HG02840 (cell line): ENCODE data around the gene XRRA1.
"Not testable (repeated sequence)": the region's sequence is repeated elsewhere in the genome, so short reads cannot be mapped to it uniquely, and the experiment has no call there.

Source experiments
- ATAC-seq: cut with Tn5 transposase; IDR thresholded peaks from one replicate; pipeline ENCODE4 v1.9.1; 2021; ENCODE audit warnings: mild to moderate bottlenecking, moderate library complexity, moderate number of reproducible peaks; ENCODE audit not compliant: unreplicated experiment, low FRiP score

Gene XRRA1

DNA sequence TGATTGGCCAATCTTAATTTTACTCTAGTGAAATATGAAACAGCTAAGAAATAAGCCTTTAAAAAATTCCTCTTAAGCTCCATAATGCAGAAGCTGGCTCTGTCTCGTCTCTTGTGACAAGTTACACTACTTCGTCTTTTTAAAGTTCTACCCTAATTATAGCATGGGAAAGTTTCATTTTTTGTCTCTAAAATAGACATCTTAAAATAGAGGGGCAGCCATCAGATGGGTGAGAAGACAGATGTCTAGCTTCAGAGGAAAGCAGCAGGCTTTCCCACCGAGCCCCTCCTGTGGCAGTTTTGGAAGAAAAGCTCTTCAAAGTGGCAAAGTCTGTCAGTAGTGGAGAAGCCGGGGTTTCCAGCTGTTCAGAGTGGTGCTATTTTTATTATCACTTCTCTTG lies 39.5 kb downstream of the XRRA1 start:
- ATAC-seq, result no peak

GRCh38 chr11:74905326-74905725 lies 43.6 kb downstream of the XRRA1 start:
- ATAC-seq, result no peak

DNA sequence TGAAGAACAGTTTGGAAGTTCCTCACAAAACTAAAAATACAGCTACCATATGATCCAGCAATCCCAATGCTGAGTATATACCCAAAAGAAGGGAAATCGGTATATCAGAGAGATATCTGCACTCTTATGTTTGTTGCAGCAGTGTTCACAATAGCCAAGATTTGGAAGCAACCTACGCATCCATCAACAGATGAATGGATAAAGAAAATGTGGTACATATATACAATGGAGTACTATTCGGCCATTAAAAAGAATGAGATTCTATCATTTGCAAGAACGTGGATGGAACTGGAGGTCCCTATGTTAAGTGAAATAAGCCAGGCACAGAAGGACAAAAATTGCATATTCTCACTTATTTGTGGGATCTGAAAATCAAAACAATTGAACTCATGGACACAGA lies 46.5 kb downstream of the XRRA1 start:
- no peak for ATAC-seq

- ATAC-seq, result no peak
Observed at GRCh38 chr11:74896311-74896710, 52.6 kb downstream of the XRRA1 start.

DNA sequence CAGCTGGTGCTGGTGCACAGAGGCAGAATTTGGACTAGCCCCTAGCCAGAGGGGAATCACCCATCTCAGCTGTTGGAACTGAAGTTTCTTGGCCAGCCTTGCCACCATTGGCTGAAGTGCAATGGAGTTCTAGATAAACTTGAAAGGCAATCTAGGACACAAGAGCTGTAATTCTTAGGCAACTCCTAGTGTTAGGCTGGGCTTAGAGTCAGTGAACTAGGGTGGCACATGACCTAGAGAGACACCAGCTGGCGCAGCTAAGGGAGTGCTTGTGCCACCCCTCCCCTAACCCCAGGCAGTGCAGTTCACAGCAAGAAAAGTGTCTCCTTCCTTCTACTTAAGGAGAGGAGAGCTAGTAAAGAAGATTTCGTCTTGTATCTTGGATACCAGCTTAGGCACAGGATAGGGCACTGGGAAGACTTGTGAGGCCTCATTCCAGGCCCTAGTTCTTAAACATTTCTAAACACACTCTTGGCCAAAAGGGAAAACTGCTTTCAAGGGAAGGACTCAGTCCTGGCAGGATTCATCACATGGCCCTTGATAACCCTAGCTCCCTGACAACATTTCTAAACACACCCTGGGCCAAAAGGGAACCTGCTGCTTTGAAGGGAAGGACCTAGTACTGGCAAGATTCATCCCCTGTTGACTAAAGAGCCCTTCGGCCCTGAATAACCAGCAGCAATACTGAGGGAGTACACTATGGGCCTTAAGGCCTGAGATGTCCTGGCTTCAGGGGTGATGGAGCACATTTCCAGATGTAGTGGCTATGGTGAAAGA lies 53.4 kb downstream of the XRRA1 start:
- ATAC-seq, result no peak

- ATAC-seq, result not testable (repeated sequence)
Observed at GRCh38 chr11:74893015-74893414, 55.9 kb downstream of the XRRA1 start.

GRCh38 chr11:74877132-74877531 lies 71.8 kb downstream of the XRRA1 start:
- ATAC-seq, result no peak

DNA sequence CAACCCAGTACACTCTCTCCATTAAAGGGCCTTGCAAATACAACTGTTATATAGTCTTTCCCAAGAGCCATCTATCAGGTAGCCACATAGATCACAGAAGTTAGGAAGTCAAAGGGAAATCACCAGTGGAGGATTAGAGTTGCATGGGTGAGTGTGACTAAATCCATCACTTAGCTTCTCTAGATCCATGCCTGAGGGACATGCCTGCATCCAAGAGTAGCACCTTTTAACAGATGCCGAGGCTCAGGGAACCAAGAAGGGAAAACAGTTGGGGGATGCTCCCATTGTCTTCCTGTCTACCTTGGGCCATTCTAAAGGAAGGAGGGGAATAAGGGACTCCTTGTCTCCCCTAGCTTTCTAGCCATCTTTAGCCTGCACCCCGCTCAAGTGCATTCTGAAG lies 77.9 kb downstream of the XRRA1 start:
- no peak for ATAC-seq

- ATAC-seq, result no peak
Observed at GRCh38 chr11:74870485-74870884, 78.4 kb downstream of the XRRA1 start.

- ATAC-seq, result no peak
Observed at GRCh38 chr11:74866557-74866956, 82.3 kb downstream of the XRRA1 start.

DNA sequence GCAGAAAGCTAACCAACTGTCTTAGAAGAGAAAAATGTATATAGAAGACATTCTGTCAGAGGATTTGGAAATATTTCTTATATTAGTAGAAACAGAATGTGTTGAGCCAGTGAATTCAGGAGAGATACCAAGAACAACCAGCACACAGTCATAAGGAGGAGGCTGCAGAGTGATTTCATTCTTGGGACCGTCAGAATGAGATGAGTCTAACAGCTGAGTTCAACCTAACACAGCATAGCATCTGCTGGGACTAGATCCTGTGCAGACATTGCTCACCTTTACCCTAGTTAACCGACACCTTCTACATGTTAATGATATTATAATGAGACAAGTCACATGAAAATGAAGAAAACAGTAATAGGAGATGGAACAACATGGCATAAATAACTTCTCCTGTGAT lies 85.5 kb downstream of the XRRA1 start:
- ATAC-seq, result no peak

- no peak for ATAC-seq
Observed at GRCh38 chr11:74860743-74861142, 88.1 kb downstream of the XRRA1 start.

- no peak for ATAC-seq
Observed at GRCh38 chr11:74853223-74853622, 95.7 kb downstream of the XRRA1 start.

DNA sequence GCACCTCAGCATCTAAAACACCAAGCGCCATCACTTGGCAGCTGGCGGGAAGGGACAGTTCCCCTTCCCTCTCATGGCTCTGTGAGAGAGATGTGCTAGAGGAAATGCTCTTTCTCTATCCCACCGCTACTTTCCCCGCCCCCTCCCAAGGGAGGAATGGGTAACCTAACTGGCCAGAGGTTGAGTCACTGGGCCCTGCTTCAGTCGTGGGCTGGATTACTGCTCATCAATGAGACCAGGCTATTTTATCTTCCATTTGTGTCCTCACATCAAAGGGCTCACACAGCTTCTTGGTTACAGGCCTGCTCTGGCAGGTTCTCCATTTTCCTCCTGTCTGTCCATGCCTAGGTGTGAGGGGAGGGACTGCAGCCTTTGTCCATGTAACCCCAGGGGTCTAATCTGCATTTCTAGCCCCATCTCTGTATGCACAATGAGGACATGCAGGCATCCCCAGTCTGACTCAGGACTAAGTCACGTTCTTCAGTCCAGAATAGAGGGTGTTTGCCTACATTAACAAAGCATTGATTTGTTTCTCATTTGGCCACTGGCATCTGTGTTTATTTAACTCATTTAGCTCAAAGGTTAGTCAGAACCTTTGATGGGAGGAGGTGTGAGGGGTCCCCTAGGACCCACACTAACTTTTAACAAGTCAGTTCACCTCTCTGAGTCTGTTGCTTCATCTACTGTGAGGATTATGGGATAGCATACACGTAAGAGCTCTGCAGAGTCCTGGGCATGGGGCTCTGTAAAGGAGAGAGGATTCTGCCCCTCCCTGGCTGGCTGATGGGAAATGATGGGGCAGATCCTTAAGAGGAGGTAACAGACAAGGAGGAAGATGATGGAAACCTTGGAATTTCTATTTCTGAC lies 99.1 kb downstream of the XRRA1 start:
- no peak for ATAC-seq

DNA sequence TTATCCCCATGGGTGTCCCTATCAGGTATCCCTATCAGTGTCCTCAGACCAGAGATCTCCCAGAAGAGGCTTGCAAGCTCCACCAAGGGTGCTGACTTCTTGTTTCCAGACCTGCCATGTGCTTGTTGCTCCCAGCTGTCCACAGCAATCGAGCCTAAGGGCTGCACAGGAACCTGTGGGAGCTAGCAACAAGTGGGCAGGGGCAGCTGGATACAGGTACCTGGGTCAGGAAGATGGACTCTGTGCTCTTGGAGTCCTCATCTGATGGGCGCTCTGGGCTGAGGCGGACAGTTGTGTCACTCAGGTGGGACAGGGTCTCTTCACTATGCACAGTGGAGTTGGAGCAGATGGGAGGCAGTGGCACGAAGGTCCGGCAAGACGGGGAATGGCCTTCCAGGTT lies 101.0 kb downstream of the XRRA1 start:
- ATAC-seq, result no peak

DNA sequence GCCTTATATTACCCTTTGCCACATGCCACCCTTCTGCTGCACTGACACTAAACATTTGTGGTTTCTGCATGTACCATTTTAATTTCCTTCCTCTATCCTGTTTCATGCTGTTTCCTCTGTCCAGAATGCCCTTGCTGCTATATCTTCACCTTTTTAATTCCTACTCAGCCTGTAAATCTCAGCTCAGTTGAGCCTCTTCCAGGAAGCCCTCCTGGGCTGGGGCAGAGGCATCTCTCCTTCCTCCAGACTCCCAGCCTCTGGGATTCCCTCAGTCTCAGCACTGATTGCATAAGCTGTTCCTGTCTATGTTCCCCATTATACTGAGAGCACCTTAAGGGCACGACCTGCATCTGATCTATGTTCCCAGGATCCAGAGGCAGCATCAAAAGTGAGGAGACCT lies 101.5 kb downstream of the XRRA1 start:
- ATAC-seq, result no peak

DNA sequence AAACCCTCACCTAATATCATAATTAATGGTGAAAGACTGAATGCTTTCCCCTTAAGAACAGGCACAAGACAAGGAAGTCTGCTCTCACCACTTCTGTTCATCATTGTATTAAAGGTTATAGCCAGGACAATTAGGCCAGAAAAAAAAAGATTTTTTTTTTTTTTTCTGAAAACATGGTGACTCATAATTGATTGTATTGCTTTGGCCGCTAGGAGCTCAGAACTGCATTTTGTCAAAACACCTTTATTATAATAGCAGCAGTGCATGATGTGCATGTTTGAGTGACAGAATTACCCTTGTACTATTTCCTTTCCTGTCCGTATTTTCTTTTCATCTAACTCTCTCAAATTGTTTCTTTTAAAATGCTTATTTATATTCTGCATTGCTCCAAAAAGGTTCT lies 102.1 kb downstream of the XRRA1 start:
- ATAC-seq, result no peak

- no peak for ATAC-seq
Observed at GRCh38 chr11:74845978-74846517, 102.8 kb downstream of the XRRA1 start.

GRCh38 chr11:74844865-74845264 lies 104.0 kb downstream of the XRRA1 start:
- no peak for ATAC-seq

DNA sequence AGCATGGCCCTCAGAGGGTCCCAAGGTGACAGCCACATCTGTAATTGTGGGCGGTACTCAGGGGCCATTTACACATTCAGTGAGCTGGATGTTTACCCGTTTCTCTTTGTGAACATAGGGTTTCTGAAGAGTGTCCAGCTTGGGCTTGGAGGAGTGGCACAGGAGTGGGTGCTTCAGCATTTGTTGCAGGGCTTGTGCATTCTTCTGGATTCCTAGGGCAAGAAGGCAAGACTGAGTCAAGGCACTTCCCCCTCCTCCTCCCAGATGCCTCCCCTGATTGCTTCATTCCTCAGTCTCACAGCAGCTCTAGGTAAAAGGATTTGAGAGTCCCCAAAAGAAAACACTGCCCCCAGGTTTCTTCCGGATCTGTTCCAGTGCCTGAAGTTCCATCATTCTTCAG lies 104.8 kb downstream of the XRRA1 start:
- ATAC-seq, result no peak

GRCh38 chr11:74842967-74843366 lies 105.9 kb downstream of the XRRA1 start:
- ATAC-seq, result no peak
